Sigmoid colon (tissue), 7 donors: Measurements from ENCODE around the gene GRIK1. TPM values are rescaled to one million over a fixed set of nuclear protein-coding genes. Genes with fewer than 3 reads are reported as not detected.

Experiments used
- DNase-seq: peaks from one replicate; pipeline ENCODE4 v3.0.0-alpha.2; 2019
- H3K27ac ChIP-seq, 4 donors: fragments of 200-600 bp; sonication (generic); one replicate each; pipeline ENCODE4 v1.5.1; 2016 to 2019; ENCODE audit warnings: mild to moderate bottlenecking in 1 of 4
- H3K27me3 ChIP-seq, 3 donors: fragments of 200-600 bp; sonication (generic); one replicate each; pipeline ENCODE4 v1.5.1; 2019; ENCODE audit warnings: mild to moderate bottlenecking in 1 of 3
- H3K36me3 ChIP-seq, 4 donors: fragments of 200-600 bp; sonication (generic); one replicate each; pipeline ENCODE4 v1.5.1; 2016 to 2019
- H3K4me1 ChIP-seq, 4 donors: fragments of 200-600 bp; sonication (generic); one replicate each; pipeline ENCODE4 v1.5.1; 2017 to 2019
- H3K4me3 ChIP-seq, 4 donors: fragments of 200-600 bp; sonication (generic); one replicate each; pipeline ENCODE4 v1.5.1; 2017 to 2019; ENCODE audit warnings: mild to moderate bottlenecking in 2 of 4, moderate library complexity in 1 of 4
- H3K9me3 ChIP-seq, 4 donors: fragments of 200-600 bp in 3 of 4; sonication (generic) in 3 of 4; one replicate each; pipeline versions ENCODE4 v1.5.1 to v1.6.1; 2013 to 2019
- EP300 ChIP-seq, 4 donors: sonication (generic); formaldehyde crosslinking; IDR thresholded peaks; one replicate each; pipeline ENCODE4 v1.6.1; 2017; ENCODE audit warnings: antibody characterized with exemption in 4 of 4
- POLR2A ChIP-seq, 2 donors: fragments of 450-650 bp; IDR thresholded peaks; one replicate each; pipeline ENCODE4 v1.6.1; 2016; ENCODE audit warnings: antibody characterized with exemption in 2 of 2, mild to moderate bottlenecking in 2 of 2, moderate library complexity in 2 of 2
- POLR2AphosphoS5 ChIP-seq, 4 donors: sonication (generic); formaldehyde crosslinking; IDR thresholded peaks; one replicate each; pipeline ENCODE4 v1.6.1; 2017; ENCODE audit warnings: antibody characterized with exemption in 4 of 4
- WGBS, 2 donors: extraction: QIAGEN DNeasy Blood & Tissue Kit; methylation state at CpG; one replicate each; pipeline ENCODE4 v1.1.7; 2013; 5-methylcytosine and 5-hydroxymethylcytosine counted together
- intact Hi-C: fragments of 100-400 bp; cut with DNase I; formaldehyde crosslinking; loops from one replicate; pipeline ENCODE4 v1.15.1; 2023
- polyA plus RNA-seq, 3 donors: library from polyadenylated mRNA; stranded (reverse); fragments of 200-250 nt; gene quantifications; one replicate each; pipeline ENCODE4 v1.2.3, GENCODE V29; 2013
- total RNA-seq, 4 donors: library from RNA; depleted of rRNA; stranded (reverse); fragments of >200 nt; gene quantifications; one replicate each; pipeline ENCODE4 v1.1.0, GENCODE V29; 2016
- TF ChIP-seq, protein P1 (sequence below), 4 experiments: fragments of 450-650 bp in 3 of 4; fragments of 200-600 bp in 1 of 4; IDR thresholded peaks; one replicate each; pipeline ENCODE4 v1.5.1; 2016 to 2019; ENCODE audit warnings: antibody characterized with exemption in 4 of 4, mild to moderate bottlenecking in 3 of 4, moderate library complexity in 2 of 4
- donor health status: healthy with polysubstance abuse.
- donor health status: Bipolar disorder and iron deficiency.
- donor health status: healthy.

The GRIK1 gene
- total and polyA plus RNA-seq, 7 donors, result under 0.01 to 0.49 (median 0.13) TPM; not detected in 4

DNA sequence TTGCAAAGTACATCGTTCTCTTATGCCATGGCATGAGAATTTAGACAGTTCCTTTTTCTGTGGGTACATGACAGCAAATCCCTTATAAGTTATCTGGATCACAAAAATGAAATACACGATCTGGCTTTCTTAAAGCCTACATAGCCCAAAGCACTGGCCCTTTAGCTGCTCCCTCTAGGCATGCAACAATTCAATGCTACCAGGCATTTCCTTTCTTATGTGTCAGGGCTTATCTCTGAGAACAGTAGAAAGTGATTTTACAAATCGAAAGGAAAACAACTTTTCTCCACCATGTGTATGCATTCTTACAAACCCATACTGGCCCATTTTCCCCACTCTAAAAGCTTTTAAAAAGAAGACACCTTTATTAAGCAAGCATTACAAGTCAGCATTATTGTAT lies 139.7 kb downstream of the GRIK1 start:
- WGBS, 2 donors, result 47 to 77% methylated on average over 3 of the region's 3 CpGs

DNA sequence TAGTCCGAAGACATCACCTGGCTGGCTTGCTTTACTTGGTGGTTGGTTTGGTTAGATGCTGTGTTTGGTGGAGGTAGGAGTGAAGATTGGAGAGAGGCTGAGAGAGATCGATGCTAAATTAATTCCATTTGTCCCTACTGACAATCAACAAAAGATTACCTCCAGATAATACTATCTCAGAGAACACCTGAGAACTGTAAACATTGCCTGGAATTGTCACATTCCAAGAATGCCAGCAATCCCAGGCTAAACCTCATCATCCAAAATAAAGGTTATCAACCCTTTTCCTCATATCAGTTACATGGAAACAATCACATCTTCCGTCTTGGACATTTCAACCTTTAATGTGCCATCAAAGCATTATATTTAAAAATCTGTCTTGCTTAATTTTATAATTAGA lies 141.0 kb downstream of the GRIK1 start:
- H3K27ac ChIP-seq, result no peak overlapping the region
- H3K4me1 ChIP-seq, result no peaks in the 10 kb centered on the region
- no peak for DNase-seq
- no peak overlapping the region for H3K4me3 ChIP-seq
- H3K9me3 ChIP-seq, result peaks cover 0 to 2% (median 0%) of the 10 kb centered on the region in 4 donors
- no peaks in the 10 kb centered on the region for H3K27me3 ChIP-seq
- intact Hi-C loops, result no loop called here
- no peaks in the 10 kb centered on the region for H3K36me3 ChIP-seq
- TF ChIP-seq EP300 (IDR thresholded peaks at IDR 0.05), result no peak
- no peak for TF ChIP-seq POLR2AphosphoS5 (IDR thresholded peaks at IDR 0.05)
- TF ChIP-seq POLR2A (IDR thresholded peaks at IDR 0.05), result no peak
- TF ChIP-seq, protein P1, sequence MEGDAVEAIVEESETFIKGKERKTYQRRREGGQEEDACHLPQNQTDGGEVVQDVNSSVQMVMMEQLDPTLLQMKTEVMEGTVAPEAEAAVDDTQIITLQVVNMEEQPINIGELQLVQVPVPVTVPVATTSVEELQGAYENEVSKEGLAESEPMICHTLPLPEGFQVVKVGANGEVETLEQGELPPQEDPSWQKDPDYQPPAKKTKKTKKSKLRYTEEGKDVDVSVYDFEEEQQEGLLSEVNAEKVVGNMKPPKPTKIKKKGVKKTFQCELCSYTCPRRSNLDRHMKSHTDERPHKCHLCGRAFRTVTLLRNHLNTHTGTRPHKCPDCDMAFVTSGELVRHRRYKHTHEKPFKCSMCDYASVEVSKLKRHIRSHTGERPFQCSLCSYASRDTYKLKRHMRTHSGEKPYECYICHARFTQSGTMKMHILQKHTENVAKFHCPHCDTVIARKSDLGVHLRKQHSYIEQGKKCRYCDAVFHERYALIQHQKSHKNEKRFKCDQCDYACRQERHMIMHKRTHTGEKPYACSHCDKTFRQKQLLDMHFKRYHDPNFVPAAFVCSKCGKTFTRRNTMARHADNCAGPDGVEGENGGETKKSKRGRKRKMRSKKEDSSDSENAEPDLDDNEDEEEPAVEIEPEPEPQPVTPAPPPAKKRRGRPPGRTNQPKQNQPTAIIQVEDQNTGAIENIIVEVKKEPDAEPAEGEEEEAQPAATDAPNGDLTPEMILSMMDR (IDR thresholded peaks at IDR 0.05), result no peak
- whole genome bisulfite sequencing, 2 donors, result 81 to 87% methylated on average over 3 of the region's 3 CpGs

More for the DNA sequence above, 139.7 kb downstream of the GRIK1 start:
- no peak overlapping the region for H3K4me3 ChIP-seq
- intact Hi-C loops, result no loop called here
- no peaks in the 10 kb centered on the region for H3K36me3 ChIP-seq
- H3K9me3 ChIP-seq, result peaks cover 0 to 2% (median 0%) of the 10 kb centered on the region in 4 donors
- no peaks in the 10 kb centered on the region for H3K27me3 ChIP-seq
- H3K4me1 ChIP-seq, result no peaks in the 10 kb centered on the region
- H3K27ac ChIP-seq, result no peak overlapping the region
- TF ChIP-seq POLR2A (IDR thresholded peaks at IDR 0.05) (no peak), POLR2AphosphoS5 (IDR thresholded peaks at IDR 0.05) (no peak), EP300 (IDR thresholded peaks at IDR 0.05) (no peak)
- TF ChIP-seq, protein P1 (IDR thresholded peaks at IDR 0.05), result no peak
- DNase-seq, result no peak

DNA sequence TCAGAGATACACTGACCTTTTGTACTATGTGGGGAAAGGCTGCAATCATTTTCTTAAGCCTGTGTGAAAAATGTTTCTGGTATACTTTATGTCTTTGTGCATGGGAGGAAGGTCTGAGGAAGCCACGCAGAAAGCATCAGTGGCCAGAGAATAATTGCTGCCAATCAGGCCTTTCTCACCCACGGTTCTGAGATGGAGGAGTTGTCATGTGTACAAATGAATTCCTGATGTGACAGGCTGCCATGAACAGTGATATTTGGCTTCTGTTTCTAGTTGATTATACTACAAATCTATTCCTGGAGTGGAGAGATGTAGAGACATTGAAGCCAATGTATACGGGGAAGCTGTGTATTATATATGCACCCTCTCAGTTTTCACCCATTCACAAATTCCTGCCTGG lies 142.6 kb downstream of the GRIK1 start:
- no peak for TF ChIP-seq POLR2A (IDR thresholded peaks at IDR 0.05)
- TF ChIP-seq, protein P1 (IDR thresholded peaks at IDR 0.05), result no peak
- no peak for TF ChIP-seq POLR2AphosphoS5 (IDR thresholded peaks at IDR 0.05)
- TF ChIP-seq EP300 (IDR thresholded peaks at IDR 0.05), result no peak
- intact Hi-C loops, result no loop called here

DNA sequence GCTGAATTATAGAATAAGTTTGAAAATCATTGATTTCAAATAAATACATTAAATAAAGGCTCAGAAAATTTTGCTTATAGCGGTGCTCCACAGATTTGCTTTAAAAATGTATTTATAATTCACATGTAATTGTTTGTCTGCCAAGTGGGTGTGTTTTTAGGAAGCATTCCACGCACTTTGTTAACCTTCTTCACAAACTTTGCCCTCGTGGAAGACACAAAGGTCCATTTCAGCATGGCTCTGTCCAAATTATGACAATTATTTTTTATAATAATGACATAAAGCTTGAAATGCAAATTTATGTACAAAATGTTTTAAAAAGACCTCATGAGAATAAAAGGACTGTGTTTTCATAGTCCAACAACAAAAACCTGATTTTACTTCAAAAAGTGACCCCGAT lies 146.1 kb downstream of the GRIK1 start:
- H3K9me3 ChIP-seq, result no peaks in the 10 kb centered on the region
- no peak for DNase-seq
- no peaks in the 10 kb centered on the region for H3K4me1 ChIP-seq
- 72 to 76% methylated on average over 4 of the region's 4 CpGs for WGBS, 2 donors
- H3K36me3 ChIP-seq, result no peaks in the 10 kb centered on the region
- TF ChIP-seq POLR2A (IDR thresholded peaks at IDR 0.05) (no peak), EP300 (IDR thresholded peaks at IDR 0.05) (no peak), POLR2AphosphoS5 (IDR thresholded peaks at IDR 0.05) (no peak)
- H3K27ac ChIP-seq, result no peak overlapping the region
- intact Hi-C loops, result no loop called here
- H3K27me3 ChIP-seq, result no peaks in the 10 kb centered on the region
- no peak overlapping the region for H3K4me3 ChIP-seq

More for the DNA sequence above, 142.6 kb downstream of the GRIK1 start:
- WGBS, 2 donors, result 78 to 79% methylated on average over 3 of the region's 3 CpGs
- no peak overlapping the region for H3K27ac ChIP-seq
- H3K9me3 ChIP-seq, result peaks cover 0 to 2% (median 0%) of the 10 kb centered on the region in 4 donors
- no peak for DNase-seq
- no peaks in the 10 kb centered on the region for H3K36me3 ChIP-seq
- no peaks in the 10 kb centered on the region for H3K27me3 ChIP-seq
- no peaks in the 10 kb centered on the region for H3K4me1 ChIP-seq
- no peak overlapping the region for H3K4me3 ChIP-seq

DNA sequence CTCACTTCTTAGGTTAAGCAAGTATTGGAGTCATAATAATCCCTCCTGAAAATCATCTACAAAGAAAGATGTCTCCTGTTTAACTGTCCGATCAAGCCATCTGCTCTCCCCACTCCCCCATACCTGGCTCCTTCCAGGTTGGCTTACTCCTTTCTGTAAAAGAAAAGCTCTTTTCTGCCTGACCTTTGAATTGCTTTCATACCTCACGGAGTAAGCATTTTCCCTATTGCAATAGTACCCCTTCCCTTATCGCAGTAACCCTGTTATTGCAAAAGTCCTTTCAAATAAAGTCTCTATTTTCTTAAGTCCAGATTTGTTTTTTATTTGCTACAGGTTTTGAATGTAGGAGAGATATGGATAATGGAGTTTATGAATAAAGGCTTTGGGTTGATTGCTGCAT lies 150.4 kb downstream of the GRIK1 start:
- WGBS, 2 donors, result 77 to 81% methylated on average over 3 of the region's 3 CpGs
- intact Hi-C loops, result no loop called here
- no peak for DNase-seq

More for the DNA sequence above, 150.4 kb downstream of the GRIK1 start:
- Histone ChIP-seq H3K4me1 (no peaks in the 10 kb centered on the region), H3K27me3 (no peaks in the 10 kb centered on the region), H3K36me3 (no peaks in the 10 kb centered on the region), H3K27ac (no peak overlapping the region), H3K9me3 (no peaks in the 10 kb centered on the region), H3K4me3 (no peak overlapping the region)
- no peak for TF ChIP-seq POLR2AphosphoS5 (IDR thresholded peaks at IDR 0.05)
- TF ChIP-seq, protein P1 (IDR thresholded peaks at IDR 0.05), result no peak
- TF ChIP-seq POLR2A (IDR thresholded peaks at IDR 0.05), result no peak
- TF ChIP-seq EP300 (IDR thresholded peaks at IDR 0.05), result no peak
